ENCODE results near the gene IFNL4.

IFNL4 gene

GRCh38 chr19:39196320-39196719, 52.3 kb downstream of the IFNL4 start:
- DNase-seq = no peak

Data from amygdala (tissue), 56 donors.